DOHH2 (cell line): ENCODE measurements around the gene LIX1L.

ENCODE experiments used
- H3F3A ChIP-seq: fragments of 200-600 bp; sonication (generic), shearing (Covaris generic); 2 replicates; pipeline ENCODE4 v1.6.0; 2016; ENCODE audit warnings: antibody characterized with exemption, mild to moderate bottlenecking; ENCODE audit not compliant: control insufficient read depth, insufficient read depth
- H3K27ac ChIP-seq: fragments of 200-600 bp; sonication (generic); 2 replicates; pipeline ENCODE4 v1.5.1; 2014; ENCODE audit warnings: low read depth, mild to moderate bottlenecking, low read length, moderate library complexity
- H3K27me3 ChIP-seq: fragments of 200-600 bp; sonication (generic); 2 replicates; pipeline ENCODE4 v1.6.1; 2014; ENCODE audit warnings: mild to moderate bottlenecking, low read length, mixed read lengths; ENCODE audit not compliant: control insufficient read depth
- H3K36me3 ChIP-seq: fragments of 200-600 bp; sonication (generic); 2 replicates; pipeline ENCODE4 v1.6.1; 2014; ENCODE audit warnings: mild to moderate bottlenecking, low read length, moderate library complexity, mixed read lengths; ENCODE audit not compliant: control insufficient read depth
- H3K4me1 ChIP-seq: fragments of 200-600 bp; sonication (generic); 2 replicates; pipeline ENCODE4 v1.6.1; 2014; ENCODE audit warnings: mild to moderate bottlenecking, low read length, mixed read lengths; ENCODE audit not compliant: control insufficient read depth
- H3K4me2 ChIP-seq: fragments of 200-600 bp; sonication (generic); 2 replicates; pipeline ENCODE4 v1.6.0; 2014; ENCODE audit warnings: mild to moderate bottlenecking, low read length, moderate library complexity
- H3K4me3 ChIP-seq: fragments of 200-600 bp; sonication (generic); 2 replicates; pipeline ENCODE4 v1.5.1; 2014; ENCODE audit warnings: mild to moderate bottlenecking, low read length, mixed read lengths
- H3K79me2 ChIP-seq: fragments of 200-600 bp; sonication (generic); 2 replicates; pipeline ENCODE4 v1.6.1; 2014; ENCODE audit warnings: mild to moderate bottlenecking, low read length, mixed read lengths; ENCODE audit not compliant: control insufficient read depth
- H3K9me2 ChIP-seq: fragments of 200-600 bp; sonication (generic); replicated peaks from 2 replicates; pipeline ENCODE4 v1.6.1; 2014; ENCODE audit warnings: mild to moderate bottlenecking, low read length, mixed read lengths; ENCODE audit not compliant: control insufficient read depth
- H3K9me3 ChIP-seq: fragments of 200-600 bp; sonication (generic); 2 replicates; pipeline ENCODE4 v1.6.1; 2014; ENCODE audit warnings: antibody characterized with exemption, low read length, mixed read lengths; ENCODE audit not compliant: control insufficient read depth, insufficient read depth
- H4K20me1 ChIP-seq: fragments of 200-600 bp; sonication (generic); 2 replicates; pipeline ENCODE4 v1.6.0; 2014; ENCODE audit warnings: low read depth, mild to moderate bottlenecking, antibody characterized with exemption, low read length, moderate library complexity; ENCODE audit not compliant: control insufficient read depth, insufficient read depth
- EZH2phosphoT487 ChIP-seq: fragments of 200-600 bp; sonication (generic); IDR thresholded peaks from 2 replicates; pipeline ENCODE4 v1.6.1; 2017; ENCODE audit warnings: borderline replicate concordance, mild to moderate bottlenecking, antibody characterized with exemption, low read length, moderate library complexity, mixed read lengths
- TF ChIP-seq, protein P1 (sequence below): fragments of 200-600 bp; sonication (generic); IDR thresholded peaks from one replicate; pipeline ENCODE4 v1.5.1; 2014; ENCODE audit warnings: antibody characterized with exemption, mild to moderate bottlenecking, low read depth, low read length; ENCODE audit not compliant: poor library complexity, severe bottlenecking

LIX1L gene

DNA sequence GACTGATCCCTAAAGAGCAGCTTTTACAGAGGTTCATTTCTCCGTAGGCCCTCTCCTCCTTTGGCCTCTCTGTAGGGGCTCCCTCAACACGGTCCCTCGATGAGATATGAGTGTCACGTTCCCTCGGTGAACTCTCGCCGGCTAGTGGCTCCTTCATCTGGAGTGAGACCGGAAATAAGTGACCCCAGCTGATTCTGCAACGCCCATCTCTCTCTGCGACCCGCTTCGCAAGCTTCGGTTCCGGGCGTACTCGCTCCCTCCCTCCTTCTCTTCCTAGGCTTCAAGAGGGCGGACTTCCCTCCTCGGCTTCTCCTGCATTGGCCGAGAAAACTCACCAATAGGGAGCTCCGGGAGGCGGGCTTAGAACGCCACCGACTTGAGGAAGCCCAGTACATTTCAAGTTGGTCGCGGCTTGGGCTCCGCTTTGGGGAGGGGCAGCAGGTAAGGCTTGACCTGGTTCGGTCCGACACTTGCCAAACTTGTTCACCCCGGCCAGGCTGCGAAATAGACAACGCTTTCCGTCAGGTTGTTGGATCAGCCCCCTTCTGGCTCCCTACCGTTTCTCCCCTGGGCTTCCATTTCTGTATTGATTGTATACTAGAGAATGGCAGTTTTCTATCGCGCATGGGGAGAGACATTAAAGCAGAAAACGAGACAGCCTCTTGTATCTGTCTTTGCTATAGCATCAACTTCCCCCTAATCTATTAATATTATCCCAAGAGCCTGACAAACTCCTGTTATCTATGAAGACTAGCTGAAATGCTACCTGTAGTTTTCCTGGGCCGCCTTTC lies 6.7 kb upstream of the LIX1L start, which contains the start of the genes ANKRD34A and POLR3GL:
TSS of gene ANKRD34A (minus strand) at position 248 of the 791 bp plus-strand sequence. CDS start 2,816 bp downstream, outside the sequence.
TSS of gene POLR3GL (plus strand) at position 363 of the 791 bp plus-strand sequence. CDS start 10,176 bp downstream, outside the sequence.
- Histone ChIP-seq H3K36me3 (peaks cover 7% of the 10 kb centered on the region), H3K9me3 (no peaks in the 10 kb centered on the region; the same call in 1 of the 2 replicates), H3K4me3 (peak within 1 kb of the TSS; percentile 81), H3K79me2 (peaks cover 27% of the 10 kb centered on the region), H3F3A (peaks cover 14% of the 10 kb centered on the region), H4K20me1 (no peaks in the 10 kb centered on the region), H3K4me2 (peak within 1 kb of the TSS; percentile 98), H3K27ac (peak within 1 kb of the TSS; percentile 66), H3K4me1 (peaks cover 50% of the 10 kb centered on the region), H3K9me2 (no peaks in the 10 kb centered on the region), H3K27me3 (no peaks in the 10 kb centered on the region)
- TF ChIP-seq, protein P1, sequence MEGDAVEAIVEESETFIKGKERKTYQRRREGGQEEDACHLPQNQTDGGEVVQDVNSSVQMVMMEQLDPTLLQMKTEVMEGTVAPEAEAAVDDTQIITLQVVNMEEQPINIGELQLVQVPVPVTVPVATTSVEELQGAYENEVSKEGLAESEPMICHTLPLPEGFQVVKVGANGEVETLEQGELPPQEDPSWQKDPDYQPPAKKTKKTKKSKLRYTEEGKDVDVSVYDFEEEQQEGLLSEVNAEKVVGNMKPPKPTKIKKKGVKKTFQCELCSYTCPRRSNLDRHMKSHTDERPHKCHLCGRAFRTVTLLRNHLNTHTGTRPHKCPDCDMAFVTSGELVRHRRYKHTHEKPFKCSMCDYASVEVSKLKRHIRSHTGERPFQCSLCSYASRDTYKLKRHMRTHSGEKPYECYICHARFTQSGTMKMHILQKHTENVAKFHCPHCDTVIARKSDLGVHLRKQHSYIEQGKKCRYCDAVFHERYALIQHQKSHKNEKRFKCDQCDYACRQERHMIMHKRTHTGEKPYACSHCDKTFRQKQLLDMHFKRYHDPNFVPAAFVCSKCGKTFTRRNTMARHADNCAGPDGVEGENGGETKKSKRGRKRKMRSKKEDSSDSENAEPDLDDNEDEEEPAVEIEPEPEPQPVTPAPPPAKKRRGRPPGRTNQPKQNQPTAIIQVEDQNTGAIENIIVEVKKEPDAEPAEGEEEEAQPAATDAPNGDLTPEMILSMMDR = no peak
- no peak for TF ChIP-seq EZH2phosphoT487

DNA sequence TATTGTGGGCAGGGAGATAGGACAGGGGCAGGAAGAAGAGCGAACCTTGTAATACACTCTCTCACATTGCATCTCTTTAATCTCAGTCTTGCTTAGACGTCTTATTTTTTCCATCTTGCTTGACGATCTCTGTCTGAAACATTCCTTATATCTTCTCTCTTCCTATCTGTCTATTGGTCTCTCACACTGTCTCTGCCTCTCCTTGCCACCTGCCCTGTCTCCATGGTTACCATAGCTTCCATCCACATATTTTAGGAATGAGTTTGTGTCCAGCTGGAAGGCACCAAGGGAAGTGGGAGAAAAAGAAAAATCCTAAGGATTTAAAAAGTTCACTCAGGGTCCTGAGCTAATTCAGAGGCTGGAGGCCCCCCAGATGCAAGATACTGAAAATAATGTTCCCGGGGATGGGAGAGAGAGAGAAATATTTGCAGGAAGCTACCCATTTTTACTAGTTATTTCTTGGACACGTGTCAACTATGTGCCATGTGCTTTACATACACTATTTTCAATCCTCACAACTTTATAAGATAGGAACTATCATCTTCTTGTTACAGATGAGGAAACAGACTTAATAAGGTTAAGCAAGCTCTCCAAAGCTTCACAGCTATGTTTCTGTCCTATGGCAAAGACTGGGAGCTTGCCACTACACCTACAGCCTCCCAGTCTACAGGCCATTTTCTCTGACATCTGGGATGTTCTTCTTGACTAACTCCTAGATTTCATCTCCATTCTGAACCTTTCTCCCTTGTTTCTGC lies 5.6 kb upstream of the LIX1L start:
- Histone ChIP-seq H4K20me1 (no peaks in the 10 kb centered on the region), H3K4me2 (peak overlapping the region; percentile 98), H3K79me2 (peaks cover 27% of the 10 kb centered on the region), H3K27me3 (no peaks in the 10 kb centered on the region), H3F3A (peaks cover 25% of the 10 kb centered on the region), H3K4me1 (peaks cover 61% of the 10 kb centered on the region), H3K9me2 (no peaks in the 10 kb centered on the region), H3K36me3 (peaks cover 7% of the 10 kb centered on the region), H3K9me3 (no peaks in the 10 kb centered on the region; the same call in 1 of the 2 replicates), H3K27ac (peak overlapping the region; percentile 66), H3K4me3 (peak overlapping the region; percentile 81)
- TF ChIP-seq, protein P1 = no peak

DNA sequence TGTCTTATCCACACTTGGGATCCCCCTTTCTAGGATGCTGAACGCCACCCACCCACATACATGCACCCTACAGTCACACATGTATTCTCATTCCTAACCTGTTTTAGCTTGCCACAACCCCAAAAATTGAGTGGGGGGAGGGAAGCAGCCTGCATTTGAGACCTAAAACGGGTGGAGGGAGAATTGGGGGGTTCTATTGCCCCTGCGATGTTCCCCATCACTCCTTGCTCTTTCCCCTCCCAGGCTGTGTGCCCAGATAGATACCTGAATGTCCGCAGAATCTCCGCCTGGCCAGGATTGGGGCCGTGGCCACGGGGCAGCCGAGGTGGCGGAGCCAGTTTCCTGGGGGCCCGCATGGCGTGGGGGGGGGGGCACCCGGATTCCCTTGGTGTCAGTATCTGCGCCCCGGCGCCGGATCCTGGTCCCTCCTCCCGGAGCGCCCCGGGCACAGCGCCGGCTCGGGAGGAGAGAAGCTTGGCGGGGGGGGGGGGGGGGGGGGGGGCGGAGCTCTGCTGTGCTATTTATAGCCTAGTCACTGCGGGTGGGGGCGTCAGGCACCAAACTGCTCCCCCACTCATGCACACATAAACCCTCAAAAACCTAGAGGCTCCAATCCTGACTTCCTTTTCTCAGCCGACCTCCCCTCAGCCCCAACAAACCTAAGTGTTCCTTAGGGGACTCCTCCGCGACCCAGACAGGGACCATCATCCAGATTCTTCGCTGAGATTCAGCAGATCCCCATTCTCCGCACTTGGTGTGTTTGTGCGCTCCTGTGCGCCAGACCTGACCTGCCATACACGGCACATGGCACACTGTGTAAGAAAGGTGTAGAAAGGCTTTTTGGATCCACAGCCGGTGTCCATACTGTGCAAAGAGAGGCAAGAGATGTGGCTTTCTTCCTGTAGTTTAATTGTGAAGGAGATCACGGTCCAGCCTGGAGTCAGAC lies 4.6 kb upstream of the LIX1L start:
- H3K4me3 ChIP-seq = peak overlapping the region; percentile 81
- H3K9me2 ChIP-seq = no peaks in the 10 kb centered on the region
- peak overlapping the region; percentile 66 for H3K27ac ChIP-seq
- peaks cover 25% of the 10 kb centered on the region for H3K79me2 ChIP-seq
- H3K27me3 ChIP-seq = no peaks in the 10 kb centered on the region
- peaks cover 66% of the 10 kb centered on the region for H3K4me1 ChIP-seq
- peaks cover 3% of the 10 kb centered on the region for H3K36me3 ChIP-seq
- H3K9me3 ChIP-seq = no peaks in the 10 kb centered on the region
- no peak for TF ChIP-seq EZH2phosphoT487
- TF ChIP-seq, protein P1 = no peak
- H4K20me1 ChIP-seq = no peaks in the 10 kb centered on the region
- peaks cover 28% of the 10 kb centered on the region for H3F3A ChIP-seq
- H3K4me2 ChIP-seq = peak overlapping the region; percentile 98
